Osteocyte (in vitro differentiated cells): ENCODE results near the gene PRR33. TPM values are rescaled to one million over a fixed set of nuclear protein-coding genes. Genes with fewer than 3 reads are reported as not detected.
A peak's percentile ranks its signal among the peaks of the same experiment; 100 is the strongest.

Experiments used
- DNase-seq: peaks from one replicate; pipeline ENCODE4 v3.0.0; 2021; ENCODE audit warnings: mixed read lengths; ENCODE audit not compliant: unreplicated experiment; ENCODE audit errors: extremely low spot score
- H3K27ac Mint-ChIP-seq: one replicate; pipeline ENCODE4 v1.8.0; 2021; ENCODE audit warnings: mild to moderate bottlenecking, mixed read lengths; ENCODE audit not compliant: unreplicated experiment
- H3K27me3 Mint-ChIP-seq: one replicate; pipeline ENCODE4 v1.8.0; 2021; ENCODE audit warnings: mixed read lengths; ENCODE audit not compliant: unreplicated experiment
- H3K36me3 Mint-ChIP-seq: one replicate; pipeline ENCODE4 v1.8.0; 2021; ENCODE audit warnings: mixed read lengths; ENCODE audit not compliant: unreplicated experiment
- H3K4me1 Mint-ChIP-seq: one replicate; pipeline ENCODE4 v1.8.0; 2021; ENCODE audit warnings: mixed read lengths; ENCODE audit not compliant: unreplicated experiment
- H3K4me3 Mint-ChIP-seq: one replicate; pipeline ENCODE4 v1.8.0; 2021; ENCODE audit warnings: mild to moderate bottlenecking, moderate library complexity, mixed read lengths; ENCODE audit not compliant: unreplicated experiment
- H3K9me3 Mint-ChIP-seq: one replicate; pipeline ENCODE4 v1.8.0; 2021; ENCODE audit warnings: mixed read lengths; ENCODE audit not compliant: unreplicated experiment
- CTCF ChIP-seq: fragments of 200-600 bp; sonication (generic); IDR thresholded peaks from 2 replicates; pipeline ENCODE4 v1.5.0; 2021; ENCODE audit warnings: antibody characterized with exemption, mild to moderate bottlenecking, moderate library complexity
- total RNA-seq: library from RNA; stranded (reverse); gene quantifications from 2 replicates; pipeline ENCODE4 v1.2.1, GENCODE V29; 2021

The PRR33 gene
- total RNA-seq, 1 donor from 2014 or later: not detected

GRCh38 chr11:1843098-1843473 lies 48.6 kb downstream of the PRR33 start:
- no peaks in the 10 kb centered on the region for H3K27me3 Mint-ChIP-seq
- no peak for DNase-seq
- no peak for TF ChIP-seq CTCF
- no peaks in the 10 kb centered on the region for H3K9me3 Mint-ChIP-seq
- H3K4me3 Mint-ChIP-seq: no peak overlapping the region
- H3K27ac Mint-ChIP-seq: peak overlapping the region; percentile 1
- peaks cover 33% of the 10 kb centered on the region for H3K4me1 Mint-ChIP-seq
- H3K36me3 Mint-ChIP-seq: no peaks in the 10 kb centered on the region

GRCh38 chr11:1842149-1843097 lies 49.3 kb downstream of the PRR33 start:
- Mint-ChIP-seq H3K4me3 (no peak overlapping the region), H3K27me3 (no peaks in the 10 kb centered on the region), H3K9me3 (no peaks in the 10 kb centered on the region), H3K36me3 (no peaks in the 10 kb centered on the region), H3K27ac (no peak overlapping the region), H3K4me1 (peaks cover 31% of the 10 kb centered on the region)
- DNase-seq: no peak
- TF ChIP-seq CTCF: no peak

DNA sequence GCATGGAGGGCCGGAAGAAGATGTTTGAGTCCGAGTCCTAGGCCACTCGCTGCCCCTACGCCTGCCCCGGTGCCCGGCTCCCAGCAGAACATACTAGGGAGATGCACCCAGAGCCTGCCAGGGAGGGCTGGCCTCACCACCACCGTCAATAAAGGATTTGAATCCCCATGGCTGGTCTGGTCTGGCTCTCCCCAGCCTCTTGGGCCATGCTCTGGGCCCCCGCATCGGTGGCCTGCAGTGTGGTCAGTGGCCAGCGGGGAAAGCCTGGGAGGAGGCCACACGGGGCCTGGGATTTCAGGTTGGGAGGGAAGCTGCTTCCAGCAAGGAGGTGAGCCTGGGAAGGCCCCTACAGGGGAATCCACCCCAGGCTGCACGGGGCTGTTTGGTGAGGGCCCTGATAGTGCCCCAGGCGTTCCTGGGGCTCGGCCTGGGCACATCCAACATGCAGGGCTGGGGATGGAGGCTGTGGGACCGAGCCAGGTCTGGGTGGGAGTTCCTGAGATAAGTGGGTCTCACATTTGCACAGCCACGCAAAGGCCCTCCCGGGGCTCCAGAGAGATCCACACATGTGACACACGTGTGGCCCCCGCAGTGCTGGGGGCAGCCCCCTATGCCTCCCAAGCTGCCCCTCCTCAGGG lies 50.1 kb downstream of the PRR33 start:
- H3K4me1 Mint-ChIP-seq: peaks cover 29% of the 10 kb centered on the region
- no peak for TF ChIP-seq CTCF
- no peak for DNase-seq
- no peaks in the 10 kb centered on the region for H3K27me3 Mint-ChIP-seq
- H3K27ac Mint-ChIP-seq: no peak overlapping the region
- H3K9me3 Mint-ChIP-seq: no peaks in the 10 kb centered on the region
- no peaks in the 10 kb centered on the region for H3K36me3 Mint-ChIP-seq
- no peak overlapping the region for H3K4me3 Mint-ChIP-seq

- TF ChIP-seq CTCF: no peak
These were observed 50.8 kb downstream of the PRR33 start for GRCh38 chr11:1840780-1841480.

More at GRCh38 chr11:1840780-1841480, 50.8 kb downstream of the PRR33 start:
- no peak overlapping the region for H3K4me3 Mint-ChIP-seq
- DNase-seq: no peak
- no peak overlapping the region for H3K27ac Mint-ChIP-seq
- no peaks in the 10 kb centered on the region for H3K36me3 Mint-ChIP-seq
- no peaks in the 10 kb centered on the region for H3K27me3 Mint-ChIP-seq
- no peaks in the 10 kb centered on the region for H3K9me3 Mint-ChIP-seq
- H3K4me1 Mint-ChIP-seq: peaks cover 29% of the 10 kb centered on the region
